Central memory CD8-positive, alpha-beta T cell (primary cell): Measurements from ENCODE around the gene CADM2.

Experiments
- ATAC-seq: fragments of 150-1000 bp; cut with Tn5 transposase; replicated peaks from 2 replicates; pipeline ENCODE4 v1.10.0; 2022; ENCODE audit warnings: mild to moderate bottlenecking, moderate FRiP score, moderate number of reproducible peaks; ENCODE audit not compliant: poor library complexity, severe bottlenecking; ENCODE audit errors: extremely low read depth
- DNase-seq, 2 donors: peaks; one replicate each; pipeline ENCODE4 v3.0.0; 2021; ENCODE audit warnings: low spot score in 2 of 2
- H3K27ac Mint-ChIP-seq: one replicate; pipeline ENCODE4 v1.8.0; 2022; ENCODE audit warnings: low read depth, mild to moderate bottlenecking, moderate library complexity, mixed read lengths
- H3K27me3 Mint-ChIP-seq: one replicate; pipeline ENCODE4 v1.8.0; 2022; ENCODE audit warnings: mixed read lengths
- H3K36me3 Mint-ChIP-seq: one replicate; pipeline ENCODE4 v1.8.0; 2022; ENCODE audit warnings: mild to moderate bottlenecking, moderate library complexity, mixed read lengths; ENCODE audit not compliant: insufficient read depth
- H3K4me1 Mint-ChIP-seq: one replicate; pipeline ENCODE4 v1.8.0; 2022; ENCODE audit warnings: mixed read lengths
- H3K4me3 Mint-ChIP-seq: one replicate; pipeline ENCODE4 v1.8.0; 2022; ENCODE audit warnings: mild to moderate bottlenecking, moderate library complexity, mixed read lengths
- H3K9me3 Mint-ChIP-seq: one replicate; pipeline ENCODE4 v1.8.0; 2022; ENCODE audit warnings: mixed read lengths

Gene CADM2

GRCh38 chr3:85586018-85586417, 627.2 kb downstream of the CADM2 start:
- Mint-ChIP-seq H3K4me3 (no peak overlapping the region), H3K9me3 (peaks cover 12% of the 10 kb centered on the region), H3K4me1 (no peaks in the 10 kb centered on the region), H3K27ac (no peak overlapping the region), H3K36me3 (no peaks in the 10 kb centered on the region), H3K27me3 (no peaks in the 10 kb centered on the region)
- DNase-seq (no peak), ATAC-seq (no peak)

GRCh38 chr3:85589145-85589544, 630.4 kb downstream of the CADM2 start:
- DNase-seq, result no peak
- H3K9me3 Mint-ChIP-seq, result peaks cover 12% of the 10 kb centered on the region
- no peak overlapping the region for H3K27ac Mint-ChIP-seq
- H3K36me3 Mint-ChIP-seq, result no peaks in the 10 kb centered on the region
- ATAC-seq, result no peak
- H3K27me3 Mint-ChIP-seq, result no peaks in the 10 kb centered on the region
- H3K4me1 Mint-ChIP-seq, result no peaks in the 10 kb centered on the region
- no peak overlapping the region for H3K4me3 Mint-ChIP-seq

- Mint-ChIP-seq H3K9me3 (peaks cover 12% of the 10 kb centered on the region), H3K27me3 (no peaks in the 10 kb centered on the region), H3K27ac (no peak overlapping the region), H3K36me3 (no peaks in the 10 kb centered on the region), H3K4me3 (no peak overlapping the region), H3K4me1 (no peaks in the 10 kb centered on the region)
- no peak for ATAC-seq
- no peak for DNase-seq
Measured at GRCh38 chr3:85591451-85591850, 632.7 kb downstream of the CADM2 start.

GRCh38 chr3:85592256-85592655, 633.5 kb downstream of the CADM2 start:
- H3K27ac Mint-ChIP-seq, result no peak overlapping the region
- H3K27me3 Mint-ChIP-seq, result no peaks in the 10 kb centered on the region
- no peak overlapping the region for H3K4me3 Mint-ChIP-seq
- H3K4me1 Mint-ChIP-seq, result no peaks in the 10 kb centered on the region
- no peak for DNase-seq
- ATAC-seq, result no peak
- peaks cover 12% of the 10 kb centered on the region for H3K9me3 Mint-ChIP-seq
- H3K36me3 Mint-ChIP-seq, result no peaks in the 10 kb centered on the region

- no peak for ATAC-seq
- Mint-ChIP-seq H3K27me3 (no peaks in the 10 kb centered on the region), H3K4me1 (no peaks in the 10 kb centered on the region), H3K36me3 (no peaks in the 10 kb centered on the region), H3K27ac (no peak overlapping the region), H3K9me3 (peaks cover 6% of the 10 kb centered on the region), H3K4me3 (no peak overlapping the region)
- DNase-seq, result no peak
Measured at GRCh38 chr3:85594676-85595075, 635.9 kb downstream of the CADM2 start.

- no peaks in the 10 kb centered on the region for H3K27me3 Mint-ChIP-seq
- DNase-seq, result no peak
- no peaks in the 10 kb centered on the region for H3K4me1 Mint-ChIP-seq
- no peaks in the 10 kb centered on the region for H3K36me3 Mint-ChIP-seq
- no peak overlapping the region for H3K4me3 Mint-ChIP-seq
- H3K9me3 Mint-ChIP-seq, result peaks cover 11% of the 10 kb centered on the region
- ATAC-seq, result no peak
- no peak overlapping the region for H3K27ac Mint-ChIP-seq
Measured at GRCh38 chr3:85603378-85603777, 644.6 kb downstream of the CADM2 start.

- ATAC-seq, result no peak
- Mint-ChIP-seq H3K4me1 (no peaks in the 10 kb centered on the region), H3K9me3 (peaks cover 18% of the 10 kb centered on the region), H3K27me3 (no peaks in the 10 kb centered on the region), H3K36me3 (no peaks in the 10 kb centered on the region), H3K27ac (no peak overlapping the region), H3K4me3 (no peak overlapping the region)
- DNase-seq, result no peak
Measured at GRCh38 chr3:85604641-85605040, 645.9 kb downstream of the CADM2 start.

- DNase-seq (no peak), ATAC-seq (no peak)
- no peak overlapping the region for H3K27ac Mint-ChIP-seq
- H3K9me3 Mint-ChIP-seq, result peaks cover 18% of the 10 kb centered on the region
- H3K36me3 Mint-ChIP-seq, result no peaks in the 10 kb centered on the region
- H3K4me3 Mint-ChIP-seq, result no peak overlapping the region
- no peaks in the 10 kb centered on the region for H3K27me3 Mint-ChIP-seq
- no peaks in the 10 kb centered on the region for H3K4me1 Mint-ChIP-seq
Measured at GRCh38 chr3:85605066-85605465, 646.3 kb downstream of the CADM2 start.

- H3K27ac Mint-ChIP-seq, result no peak overlapping the region
- no peaks in the 10 kb centered on the region for H3K27me3 Mint-ChIP-seq
- H3K4me1 Mint-ChIP-seq, result no peaks in the 10 kb centered on the region
- no peaks in the 10 kb centered on the region for H3K36me3 Mint-ChIP-seq
- H3K9me3 Mint-ChIP-seq, result peaks cover 6% of the 10 kb centered on the region
- no peak overlapping the region for H3K4me3 Mint-ChIP-seq
- no peak for DNase-seq
- no peak for ATAC-seq
Measured at GRCh38 chr3:85626662-85627061, 667.9 kb downstream of the CADM2 start.

- Mint-ChIP-seq H3K4me3 (no peak overlapping the region), H3K27me3 (no peaks in the 10 kb centered on the region), H3K9me3 (peaks cover 5% of the 10 kb centered on the region), H3K27ac (no peak overlapping the region), H3K4me1 (no peaks in the 10 kb centered on the region), H3K36me3 (no peaks in the 10 kb centered on the region)
- DNase-seq (no peak), ATAC-seq (no peak)
Measured at GRCh38 chr3:85627932-85628331, 669.1 kb downstream of the CADM2 start.

GRCh38 chr3:85631070-85631469, 672.3 kb downstream of the CADM2 start:
- no peak for ATAC-seq
- Mint-ChIP-seq H3K4me1 (no peaks in the 10 kb centered on the region), H3K27ac (no peak overlapping the region), H3K4me3 (no peak overlapping the region), H3K27me3 (no peaks in the 10 kb centered on the region), H3K9me3 (peaks cover 5% of the 10 kb centered on the region), H3K36me3 (no peaks in the 10 kb centered on the region)
- no peak for DNase-seq

- no peak for DNase-seq
- Mint-ChIP-seq H3K4me3 (no peak overlapping the region), H3K9me3 (peaks cover 5% of the 10 kb centered on the region), H3K4me1 (no peaks in the 10 kb centered on the region), H3K27ac (no peak overlapping the region), H3K36me3 (no peaks in the 10 kb centered on the region), H3K27me3 (no peaks in the 10 kb centered on the region)
- ATAC-seq, result no peak
Measured at GRCh38 chr3:85632921-85633320, 674.1 kb downstream of the CADM2 start.

- Mint-ChIP-seq H3K4me3 (no peak overlapping the region), H3K27me3 (no peaks in the 10 kb centered on the region), H3K27ac (no peak overlapping the region), H3K36me3 (no peaks in the 10 kb centered on the region), H3K9me3 (peaks cover 25% of the 10 kb centered on the region), H3K4me1 (no peaks in the 10 kb centered on the region)
- ATAC-seq (no peak), DNase-seq (no peak)
Measured at GRCh38 chr3:85652360-85652759, 693.6 kb downstream of the CADM2 start.

GRCh38 chr3:85660451-85660850, 701.7 kb downstream of the CADM2 start:
- peaks cover 12% of the 10 kb centered on the region for H3K9me3 Mint-ChIP-seq
- no peaks in the 10 kb centered on the region for H3K36me3 Mint-ChIP-seq
- ATAC-seq, result no peak
- H3K27ac Mint-ChIP-seq, result no peak overlapping the region
- H3K4me3 Mint-ChIP-seq, result no peak overlapping the region
- H3K27me3 Mint-ChIP-seq, result no peaks in the 10 kb centered on the region
- DNase-seq, result no peak
- H3K4me1 Mint-ChIP-seq, result no peaks in the 10 kb centered on the region
